Panc1 (cell line): ENCODE results near the gene DCTN1. TPM values are rescaled to one million over a fixed set of nuclear protein-coding genes. Genes with fewer than 3 reads are reported as not detected.

Experiments
- ATAC-seq: fragments of 200-7000 bp; cut with Tn5 transposase; 2 replicates; pipeline ENCODE4 v1.9.1; 2020; ENCODE audit warnings: mild to moderate bottlenecking, moderate library complexity
- BruUV-seq: library from RNA; stranded (reverse); fragments of 400-500 nt; replicated peaks from 2 replicates; lab custom pipeline; 2021; lab: Mats Ljungman, UMichigan
- CTCF ChIA-PET: fragments of 300-600 bp; sonication (Branson Sonifier 250); formaldehyde crosslinking; loops from one replicate; lab custom pipeline; 2022; ENCODE audit warnings: antibody characterized with exemption; lab: Charles Lee
- POLR2A ChIA-PET: fragments of 300-600 bp; sonication (Branson Sonifier 250); formaldehyde crosslinking; loops from one replicate; lab custom pipeline; 2022; ENCODE audit warnings: antibody characterized with exemption; lab: Charles Lee
- DNase-seq: peaks from one replicate; pipeline ENCODE4 v3.0.0-alpha.2; 2010; ENCODE audit warnings: low read depth, low spot score
- H3K27ac ChIP-seq: 2 replicates; pipeline ENCODE4 v1.5.1; 2011; ENCODE audit warnings: mild to moderate bottlenecking, low read length, inconsistent platforms
- H3K27me3 ChIP-seq: fragments of 200-500 bp; sonication (Bioruptor generic); 2 replicates; pipeline ENCODE4 v1.6.0; 2014; ENCODE audit warnings: low read length, inconsistent platforms; ENCODE audit not compliant: control insufficient read depth, insufficient read depth
- H3K36me3 ChIP-seq: fragments of 200-500 bp; sonication (Bioruptor generic); 2 replicates; pipeline ENCODE4 v1.5.1; 2014; ENCODE audit warnings: inconsistent platforms, mild to moderate bottlenecking, low read length, moderate library complexity; ENCODE audit not compliant: control insufficient read depth, insufficient read depth
- H3K4me1 ChIP-seq: 2 replicates; pipeline ENCODE4 v1.5.1; 2011; ENCODE audit warnings: inconsistent platforms, mild to moderate bottlenecking, low read length, moderate library complexity; ENCODE audit not compliant: control insufficient read depth, insufficient read depth
- H3K4me3 ChIP-seq, 2 experiments: 2 replicates each; pipeline ENCODE4 v1.5.1; 2011 to 2012; ENCODE audit warnings: low read depth in 2 of 2, low read length in 2 of 2, mild to moderate bottlenecking in 2 of 2, inconsistent platforms in 1 of 2, moderate library complexity in 1 of 2
- H3K9me3 ChIP-seq: fragments of 200-500 bp; sonication (Bioruptor generic); 2 replicates; pipeline ENCODE4 v1.5.1; 2014; ENCODE audit warnings: low read depth, mild to moderate bottlenecking, inconsistent platforms, low read length, moderate library complexity; ENCODE audit not compliant: control insufficient read depth, insufficient read depth
- CTCF ChIP-seq: fragments of 450-650 bp; IDR thresholded peaks from 2 replicates; pipeline ENCODE4 v1.5.1; 2017; ENCODE audit warnings: mild to moderate bottlenecking
- POLR2AphosphoS5 ChIP-seq: IDR thresholded peaks from 2 replicates; pipeline ENCODE4 v1.6.1; 2012; ENCODE audit warnings: mild to moderate bottlenecking, low read depth, low read length, moderate library complexity
- REST ChIP-seq, 2 experiments: IDR thresholded peaks; 2 replicates each; pipeline ENCODE4 v1.6.1; 2011 to 2012; ENCODE audit warnings: low read depth in 2 of 2, control low read depth in 1 of 2, low read length in 1 of 2, mild to moderate bottlenecking in 1 of 2, moderate library complexity in 1 of 2; ENCODE audit not compliant: insufficient read depth in 1 of 2
- SIN3A ChIP-seq: IDR thresholded peaks from 2 replicates; pipeline ENCODE4 v1.6.1; 2012; ENCODE audit warnings: low read depth, mild to moderate bottlenecking, low read length, moderate library complexity, borderline replicate concordance; ENCODE audit not compliant: insufficient read depth
- TCF7L2 ChIP-seq: IDR thresholded peaks from 2 replicates; pipeline ENCODE4 v1.6.1; 2011; ENCODE audit warnings: mild to moderate bottlenecking, low read depth, low read length, inconsistent platforms
- in situ Hi-C: cut with HindIII; loops from 2 replicates; pipeline ENCODE4 v1.10.0; 2016; ENCODE audit warnings: low sequenced_read_pairs, low pct_unique_long_range_greater_than_20kb
- intact Hi-C: fragments of 100-400 bp; cut with micrococcal nuclease; formaldehyde crosslinking; loops from one replicate; pipeline ENCODE4 v1.10.0; 2022; ENCODE audit not compliant: unreplicated experiment
- total RNA-seq: library from RNA; stranded (reverse); gene quantifications from one replicate; pipeline ENCODE4 v1.2.1, GENCODE V29; 2021; ENCODE audit not compliant: unreplicated experiment

The DCTN1 gene
- total RNA-seq, 1 experiment from 2014 or later, result 190 TPM

GRCh38 chr2:74357627-74358026 lies 22.5 kb downstream of the DCTN1 start:
- Histone ChIP-seq H3K27ac (no peak overlapping the region), H3K36me3 (no peaks in the 10 kb centered on the region; the same call in none of the 2 replicates), H3K4me1 (no peaks in the 10 kb centered on the region), H3K9me3 (no peaks in the 10 kb centered on the region), H3K27me3 (no peaks in the 10 kb centered on the region), H3K4me3 (no peak overlapping the region)
- TF ChIP-seq TCF7L2 (no peak), SIN3A (no peak), CTCF (no peak), POLR2AphosphoS5 (no peak), REST (IDR thresholded peaks at IDR 0.05; ENCODE audit: insufficient read depth in 1 of 2, low read depth in 2 of 2, low read length in 1 of 2) (no peak)
- in situ Hi-C loops, result no loop called here
- ChIA-PET POLR2A (no interaction called here), CTCF (no interaction called here)
- BruUV-seq, result no TSS peak
- intact Hi-C loops, result no loop called here
- ATAC-seq, result no peak
- DNase-seq, result no peak

- no peak overlapping the region for H3K27ac ChIP-seq
- H3K27me3 ChIP-seq, result no peaks in the 10 kb centered on the region
- intact Hi-C loops, result no loop called here
- no peak for TF ChIP-seq REST (IDR thresholded peaks at IDR 0.05; ENCODE audit: insufficient read depth in 1 of 2, low read depth in 2 of 2, low read length in 1 of 2)
- TF ChIP-seq SIN3A, result no peak
- no peak for TF ChIP-seq POLR2AphosphoS5
- no peak for TF ChIP-seq CTCF
- TF ChIP-seq TCF7L2, result no peak
- no TSS peak for BruUV-seq
- H3K4me1 ChIP-seq, result no peaks in the 10 kb centered on the region
- ChIA-PET POLR2A (no interaction called here), CTCF (no interaction called here)
- H3K9me3 ChIP-seq, result no peaks in the 10 kb centered on the region
- no peak for DNase-seq
- in situ Hi-C loops, result no loop called here
- no peaks in the 10 kb centered on the region for H3K36me3 ChIP-seq
- no peak for ATAC-seq
- H3K4me3 ChIP-seq, result no peak overlapping the region
Measured at GRCh38 chr2:74349889-74350288, 30.2 kb downstream of the DCTN1 start.
